ENCODE measurements around the gene DGKD.

The DGKD gene

GRCh38 chr2:233437439-233437955 is 83.2 kb downstream of the DGKD start:
- TF ChIP-seq CTCF (IDR thresholded peaks at IDR 0.05; ENCODE audit: insufficient read depth, low read depth, low read length, missing control alignments) = no peak
- H3K4me3 ChIP-seq (ENCODE audit: low read length) = no peak overlapping the region
- DNase-seq (ENCODE audit: low read depth) = no peak

- DNase-seq (ENCODE audit: low read depth) = no peak
- H3K4me3 ChIP-seq (ENCODE audit: low read length) = no peak overlapping the region
- TF ChIP-seq CTCF (IDR thresholded peaks at IDR 0.05; ENCODE audit: insufficient read depth, low read depth, low read length, missing control alignments) = no peak
Measured at GRCh38 chr2:233438573-233439147, 84.4 kb downstream of the DGKD start.

- no peak for DNase-seq (ENCODE audit: low read depth)
- TF ChIP-seq CTCF (IDR thresholded peaks at IDR 0.05; ENCODE audit: insufficient read depth, low read depth, low read length, missing control alignments) = no peak
- no peak overlapping the region for H3K4me3 ChIP-seq (ENCODE audit: low read length)
Measured at GRCh38 chr2:233439191-233439590, 84.9 kb downstream of the DGKD start.

- no peak for DNase-seq (ENCODE audit: low read depth)
- no peak overlapping the region for H3K4me3 ChIP-seq (ENCODE audit: low read length)
- TF ChIP-seq CTCF (IDR thresholded peaks at IDR 0.05; ENCODE audit: insufficient read depth, low read depth, low read length, missing control alignments) = no peak
Measured at GRCh38 chr2:233440314-233440713, 86.0 kb downstream of the DGKD start.

GRCh38 chr2:233440714-233441113 is 86.4 kb downstream of the DGKD start:
- DNase-seq (ENCODE audit: low read depth) = no peak
- no peak overlapping the region for H3K4me3 ChIP-seq (ENCODE audit: low read length)
- no peak for TF ChIP-seq CTCF (IDR thresholded peaks at IDR 0.05; ENCODE audit: insufficient read depth, low read depth, low read length, missing control alignments)

GRCh38 chr2:233441161-233442027 is 87.1 kb downstream of the DGKD start:
- DNase-seq (ENCODE audit: low read depth) = no peak
- TF ChIP-seq CTCF (IDR thresholded peaks at IDR 0.05; ENCODE audit: insufficient read depth, low read depth, low read length, missing control alignments) = no peak
- H3K4me3 ChIP-seq (ENCODE audit: low read length) = no peak overlapping the region
